ENCODE measurements around the gene BEGAIN.

Gene BEGAIN

GRCh38 chr14:100536721-100537445, 50.3 kb downstream of the BEGAIN start:
- no peak overlapping the region for H3K27ac ChIP-seq (ENCODE audit: low read depth, low read length)
- no peaks in the 10 kb centered on the region for H3K79me2 ChIP-seq (ENCODE audit: control insufficient read depth, low read length)
- no peaks in the 10 kb centered on the region for H3K9me2 ChIP-seq (replicated peaks; ENCODE audit: control insufficient read depth, low read length)

GRCh38 chr14:100536121-100536510, 51.1 kb downstream of the BEGAIN start:
- no peaks in the 10 kb centered on the region for H3K9me3 ChIP-seq (ENCODE audit: control insufficient read depth, insufficient read depth, low read length)
- no peak overlapping the region for H3K4me3 ChIP-seq (ENCODE audit: low read length)
- TF ChIP-seq EZH2phosphoT487 (IDR thresholded peaks at IDR 0.05; ENCODE audit: borderline replicate concordance, low read length) (no peak), CTCF (IDR thresholded peaks at IDR 0.05; ENCODE audit: low read depth, low read length, poor library complexity, severe bottlenecking) (no peak)
- no peak overlapping the region for H3K27ac ChIP-seq (ENCODE audit: low read depth, low read length)
- H3F3A ChIP-seq (ENCODE audit: control insufficient read depth, insufficient read depth), result no peaks in the 10 kb centered on the region
- no peak overlapping the region for H3K4me2 ChIP-seq (ENCODE audit: low read length)
- H3K9me2 ChIP-seq (replicated peaks; ENCODE audit: control insufficient read depth, low read length), result no peaks in the 10 kb centered on the region
- no peaks in the 10 kb centered on the region for H3K36me3 ChIP-seq (ENCODE audit: control insufficient read depth, low read length)
- H3K4me1 ChIP-seq (ENCODE audit: control insufficient read depth, low read length), result no peaks in the 10 kb centered on the region
- no peaks in the 10 kb centered on the region for H4K20me1 ChIP-seq (ENCODE audit: control insufficient read depth, insufficient read depth, low read depth, low read length)
- H3K27me3 ChIP-seq (ENCODE audit: control insufficient read depth, low read length), result no peaks in the 10 kb centered on the region
- no peaks in the 10 kb centered on the region for H3K79me2 ChIP-seq (ENCODE audit: control insufficient read depth, low read length)

More at GRCh38 chr14:100536721-100537445, 50.3 kb downstream of the BEGAIN start:
- H3F3A ChIP-seq (ENCODE audit: control insufficient read depth, insufficient read depth), result no peaks in the 10 kb centered on the region
- no peaks in the 10 kb centered on the region for H3K36me3 ChIP-seq (ENCODE audit: control insufficient read depth, low read length)
- no peak overlapping the region for H3K4me2 ChIP-seq (ENCODE audit: low read length)
- no peak overlapping the region for H3K4me3 ChIP-seq (ENCODE audit: low read length)
- no peaks in the 10 kb centered on the region for H3K27me3 ChIP-seq (ENCODE audit: control insufficient read depth, low read length)
- H4K20me1 ChIP-seq (ENCODE audit: control insufficient read depth, insufficient read depth, low read depth, low read length), result no peaks in the 10 kb centered on the region
- no peaks in the 10 kb centered on the region for H3K4me1 ChIP-seq (ENCODE audit: control insufficient read depth, low read length)
- H3K9me3 ChIP-seq (ENCODE audit: control insufficient read depth, insufficient read depth, low read length), result no peaks in the 10 kb centered on the region
- TF ChIP-seq EZH2phosphoT487 (IDR thresholded peaks at IDR 0.05; ENCODE audit: borderline replicate concordance, low read length) (no peak), CTCF (IDR thresholded peaks at IDR 0.05; ENCODE audit: low read depth, low read length, poor library complexity, severe bottlenecking) (no peak)

- Histone ChIP-seq H3K4me1 (ENCODE audit: control insufficient read depth, low read length) (no peaks in the 10 kb centered on the region), H3K27me3 (ENCODE audit: control insufficient read depth, low read length) (no peaks in the 10 kb centered on the region)
Observed at GRCh38 chr14:100535287-100536120, 51.7 kb downstream of the BEGAIN start.

More at GRCh38 chr14:100535287-100536120, 51.7 kb downstream of the BEGAIN start:
- H3K36me3 ChIP-seq (ENCODE audit: control insufficient read depth, low read length), result no peaks in the 10 kb centered on the region
- no peaks in the 10 kb centered on the region for H4K20me1 ChIP-seq (ENCODE audit: control insufficient read depth, insufficient read depth, low read depth, low read length)
- H3K79me2 ChIP-seq (ENCODE audit: control insufficient read depth, low read length), result no peaks in the 10 kb centered on the region
- H3F3A ChIP-seq (ENCODE audit: control insufficient read depth, insufficient read depth), result no peaks in the 10 kb centered on the region
- H3K4me3 ChIP-seq (ENCODE audit: low read length), result no peak overlapping the region
- H3K9me2 ChIP-seq (replicated peaks; ENCODE audit: control insufficient read depth, low read length), result no peaks in the 10 kb centered on the region
- no peak overlapping the region for H3K4me2 ChIP-seq (ENCODE audit: low read length)
- TF ChIP-seq CTCF (IDR thresholded peaks at IDR 0.05; ENCODE audit: low read depth, low read length, poor library complexity, severe bottlenecking) (no peak), EZH2phosphoT487 (IDR thresholded peaks at IDR 0.05; ENCODE audit: borderline replicate concordance, low read length) (no peak)
- no peaks in the 10 kb centered on the region for H3K9me3 ChIP-seq (ENCODE audit: control insufficient read depth, insufficient read depth, low read length)
- H3K27ac ChIP-seq (ENCODE audit: low read depth, low read length), result no peak overlapping the region

Data from DOHH2 (cell line).